Measurements from ENCODE around the gene LOXHD1.

- no peak for TF ChIP-seq TARDBP (CRISPR knock-in tag; IDR thresholded peaks at IDR 0.05)
- TF ChIP-seq EHMT2 (IDR thresholded peaks at IDR 0.05; ENCODE audit: borderline replicate concordance, low read depth, low read length): no peak
- TF ChIP-seq, protein P1, sequence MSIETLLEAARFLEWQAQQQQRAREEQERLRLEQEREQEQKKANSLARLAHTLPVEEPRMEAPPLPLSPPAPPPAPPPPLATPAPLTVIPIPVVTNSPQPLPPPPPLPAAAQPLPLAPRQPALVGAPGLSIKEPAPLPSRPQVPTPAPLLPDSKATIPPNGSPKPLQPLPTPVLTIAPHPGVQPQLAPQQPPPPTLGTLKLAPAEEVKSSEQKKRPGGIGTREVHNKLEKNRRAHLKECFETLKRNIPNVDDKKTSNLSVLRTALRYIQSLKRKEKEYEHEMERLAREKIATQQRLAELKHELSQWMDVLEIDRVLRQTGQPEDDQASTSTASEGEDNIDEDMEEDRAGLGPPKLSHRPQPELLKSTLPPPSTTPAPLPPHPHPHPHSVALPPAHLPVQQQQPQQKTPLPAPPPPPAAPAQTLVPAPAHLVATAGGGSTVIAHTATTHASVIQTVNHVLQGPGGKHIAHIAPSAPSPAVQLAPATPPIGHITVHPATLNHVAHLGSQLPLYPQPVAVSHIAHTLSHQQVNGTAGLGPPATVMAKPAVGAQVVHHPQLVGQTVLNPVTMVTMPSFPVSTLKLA (IDR thresholded peaks at IDR 0.05): no peak
- TF ChIP-seq PAF1 (CRISPR knock-in tag; IDR thresholded peaks at IDR 0.05): no peak
- TF ChIP-seq, protein P2, sequence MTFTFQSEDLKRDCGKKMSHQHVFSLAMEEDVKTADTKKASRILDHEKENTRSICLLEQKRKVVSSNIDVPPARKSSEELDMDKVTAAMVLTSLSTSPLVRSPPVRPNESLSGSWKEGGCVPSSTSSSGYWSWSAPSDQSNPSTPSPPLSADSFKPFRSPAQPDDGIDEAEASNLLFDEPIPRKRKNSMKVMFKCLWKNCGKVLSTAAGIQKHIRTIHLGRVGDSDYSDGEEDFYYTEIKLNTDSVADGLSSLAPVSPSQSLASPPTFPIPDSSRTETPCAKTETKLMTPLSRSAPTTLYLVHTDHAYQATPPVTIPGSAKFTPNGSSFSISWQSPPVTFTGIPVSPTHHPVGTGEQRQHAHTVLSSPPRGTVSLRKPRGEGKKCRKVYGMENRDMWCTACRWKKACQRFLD (CRISPR knock-in tag; IDR thresholded peaks at IDR 0.05; ENCODE audit: borderline replicate concordance): no peak
- TF ChIP-seq, protein P3, sequence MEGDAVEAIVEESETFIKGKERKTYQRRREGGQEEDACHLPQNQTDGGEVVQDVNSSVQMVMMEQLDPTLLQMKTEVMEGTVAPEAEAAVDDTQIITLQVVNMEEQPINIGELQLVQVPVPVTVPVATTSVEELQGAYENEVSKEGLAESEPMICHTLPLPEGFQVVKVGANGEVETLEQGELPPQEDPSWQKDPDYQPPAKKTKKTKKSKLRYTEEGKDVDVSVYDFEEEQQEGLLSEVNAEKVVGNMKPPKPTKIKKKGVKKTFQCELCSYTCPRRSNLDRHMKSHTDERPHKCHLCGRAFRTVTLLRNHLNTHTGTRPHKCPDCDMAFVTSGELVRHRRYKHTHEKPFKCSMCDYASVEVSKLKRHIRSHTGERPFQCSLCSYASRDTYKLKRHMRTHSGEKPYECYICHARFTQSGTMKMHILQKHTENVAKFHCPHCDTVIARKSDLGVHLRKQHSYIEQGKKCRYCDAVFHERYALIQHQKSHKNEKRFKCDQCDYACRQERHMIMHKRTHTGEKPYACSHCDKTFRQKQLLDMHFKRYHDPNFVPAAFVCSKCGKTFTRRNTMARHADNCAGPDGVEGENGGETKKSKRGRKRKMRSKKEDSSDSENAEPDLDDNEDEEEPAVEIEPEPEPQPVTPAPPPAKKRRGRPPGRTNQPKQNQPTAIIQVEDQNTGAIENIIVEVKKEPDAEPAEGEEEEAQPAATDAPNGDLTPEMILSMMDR (CRISPR knock-in tag; IDR thresholded peaks at IDR 0.05): no peak
- TF ChIP-seq ZNF30 (CRISPR knock-in tag; IDR thresholded peaks at IDR 0.05): no peak
- TF ChIP-seq ZNF362 (CRISPR knock-in tag; IDR thresholded peaks at IDR 0.05; ENCODE audit: borderline replicate concordance): no peak
- TF ChIP-seq ZNF614 (CRISPR knock-in tag; IDR thresholded peaks at IDR 0.05; ENCODE audit: borderline replicate concordance): no peak
- TF ChIP-seq POLR2AphosphoS5 (IDR thresholded peaks at IDR 0.05; ENCODE audit: low read depth, low read length): no peak
- no peak for TF ChIP-seq ZNF407 (CRISPR knock-in tag; IDR thresholded peaks at IDR 0.05; ENCODE audit: not compliant biosample characterization)
- TF ChIP-seq ZNF224 (CRISPR knock-in tag; IDR thresholded peaks at IDR 0.05): no peak
- no peak for TF ChIP-seq RFX5 (IDR thresholded peaks at IDR 0.05; ENCODE audit: low read depth, low read length)
- no peak for TF ChIP-seq TAF1 (CRISPR knock-in tag; IDR thresholded peaks at IDR 0.05)
These were observed 106.4 kb downstream of the LOXHD1 start for GRCh38 chr18:46550609-46551008.
